WERI-Rb-1 (cell line): ENCODE results near the gene PRKD1.

ENCODE experiments used
- DNase-seq: peaks from one replicate; pipeline ENCODE4 v3.0.0-alpha.2; 2020
- H3K27ac ChIP-seq: fragments of 250-450 bp; sonication (Bioruptor Pico); 2 replicates; pipeline ENCODE4 v1.5.1; 2020; ENCODE audit warnings: mild to moderate bottlenecking, moderate library complexity
- H3K27me3 ChIP-seq: fragments of 250-450 bp; sonication (Bioruptor Pico); 2 replicates; pipeline ENCODE4 v1.5.1; 2021; ENCODE audit warnings: mild to moderate bottlenecking, low read depth, moderate library complexity; ENCODE audit not compliant: insufficient read depth, severe bottlenecking
- H3K36me3 ChIP-seq: fragments of 250-450 bp; sonication (Bioruptor Pico); 2 replicates; pipeline ENCODE4 v1.5.1; 2020; ENCODE audit warnings: mild to moderate bottlenecking, moderate library complexity
- H3K4me3 ChIP-seq: 2 replicates; pipeline ENCODE4 v1.5.1; 2011; ENCODE audit warnings: low read depth, mild to moderate bottlenecking, control low read depth, low read length
- H3K9me3 ChIP-seq: fragments of 250-450 bp; sonication (Bioruptor Pico); 2 replicates; pipeline ENCODE4 v1.5.1; 2021; ENCODE audit warnings: mild to moderate bottlenecking, moderate library complexity; ENCODE audit not compliant: severe bottlenecking
- CTCF ChIP-seq: IDR thresholded peaks from 2 replicates; pipeline ENCODE4 v1.5.1; 2011; ENCODE audit warnings: low read depth, mild to moderate bottlenecking, control low read depth, inconsistent platforms, low read length

PRKD1 gene

GRCh38 chr14:29749829-29750228 lies 177.8 kb downstream of the PRKD1 start:
- no peak for DNase-seq
- no peaks in the 10 kb centered on the region for H3K9me3 ChIP-seq
- no peak overlapping the region for H3K27ac ChIP-seq
- H3K27me3 ChIP-seq = no peaks in the 10 kb centered on the region
- H3K36me3 ChIP-seq = no peaks in the 10 kb centered on the region
- no peak overlapping the region for H3K4me3 ChIP-seq
- no peak for TF ChIP-seq CTCF

DNA sequence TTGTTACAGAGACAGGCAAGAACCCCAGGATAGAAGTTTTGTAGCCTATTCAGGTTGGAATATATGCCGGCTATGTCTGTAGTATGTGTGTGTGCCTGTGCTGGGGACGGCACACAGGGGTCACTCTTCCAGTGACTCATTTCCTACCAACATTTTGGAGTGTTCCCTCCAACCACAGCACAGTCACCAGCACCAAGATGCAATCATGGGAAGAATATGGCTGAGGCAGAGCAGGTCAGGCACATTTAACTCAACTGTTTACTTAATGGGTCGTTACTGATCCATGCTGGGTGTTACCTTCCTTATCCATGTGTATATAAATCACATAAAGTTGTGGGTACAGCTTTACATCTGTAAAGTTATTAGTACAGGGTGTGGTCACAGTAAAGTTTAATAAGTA lies 178.3 kb downstream of the PRKD1 start:
- Histone ChIP-seq H3K27me3 (no peaks in the 10 kb centered on the region), H3K27ac (no peak overlapping the region), H3K4me3 (no peak overlapping the region), H3K36me3 (no peaks in the 10 kb centered on the region), H3K9me3 (no peaks in the 10 kb centered on the region)
- TF ChIP-seq CTCF = no peak
- no peak for DNase-seq

- H3K4me3 ChIP-seq = no peak overlapping the region
These were observed 181.8 kb downstream of the PRKD1 start for GRCh38 chr14:29745863-29746262.

DNA sequence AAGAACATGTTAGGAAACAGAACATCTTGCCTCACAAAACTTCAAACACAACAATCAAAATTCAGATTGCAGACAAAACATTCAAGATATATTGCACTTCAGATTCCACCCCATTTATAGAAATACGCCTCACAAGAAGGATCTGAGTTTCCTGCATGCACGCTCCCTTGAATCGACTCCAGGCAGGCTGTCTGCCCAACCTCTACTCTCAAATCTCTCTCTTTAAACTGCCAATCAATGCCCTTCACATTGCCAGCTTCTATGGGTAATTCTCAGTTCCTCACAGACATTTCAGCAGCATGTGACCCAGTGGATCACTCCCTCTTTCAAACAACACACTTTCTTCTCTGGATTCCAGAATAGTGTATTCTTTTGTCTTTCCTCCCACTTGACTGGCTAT lies 184.1 kb downstream of the PRKD1 start:
- Histone ChIP-seq H3K27me3 (no peaks in the 10 kb centered on the region), H3K27ac (no peak overlapping the region), H3K36me3 (no peaks in the 10 kb centered on the region), H3K9me3 (no peaks in the 10 kb centered on the region), H3K4me3 (no peak overlapping the region)
- TF ChIP-seq CTCF = no peak
- DNase-seq = no peak

More at GRCh38 chr14:29745863-29746262, 181.8 kb downstream of the PRKD1 start:
- no peak for TF ChIP-seq CTCF
- H3K36me3 ChIP-seq = no peaks in the 10 kb centered on the region
- no peaks in the 10 kb centered on the region for H3K27me3 ChIP-seq
- DNase-seq = no peak
- H3K27ac ChIP-seq = no peak overlapping the region
- no peaks in the 10 kb centered on the region for H3K9me3 ChIP-seq

GRCh38 chr14:29741909-29742401 lies 185.7 kb downstream of the PRKD1 start:
- Histone ChIP-seq H3K4me3 (no peak overlapping the region), H3K27ac (no peak overlapping the region), H3K9me3 (no peaks in the 10 kb centered on the region), H3K27me3 (no peaks in the 10 kb centered on the region), H3K36me3 (no peaks in the 10 kb centered on the region)
- DNase-seq = no peak
- TF ChIP-seq CTCF = no peak

DNA sequence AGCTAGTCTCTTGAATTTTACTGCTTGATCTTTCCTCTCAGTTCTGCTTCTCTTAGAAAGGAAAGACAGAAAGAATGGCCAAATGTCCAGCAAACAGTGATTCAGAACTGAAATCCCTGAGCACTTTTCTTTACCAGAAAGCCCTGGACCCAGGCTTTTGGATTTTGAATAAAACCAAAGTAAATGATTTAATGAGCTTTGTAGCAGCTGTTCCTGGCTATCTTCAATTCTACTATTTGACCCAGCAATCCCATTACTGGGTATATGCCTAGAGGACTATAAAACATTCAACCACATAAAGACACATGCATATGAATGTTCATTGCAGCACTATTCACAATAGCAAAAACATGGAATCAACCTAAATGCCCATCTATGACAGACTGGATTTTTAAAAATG lies 187.2 kb downstream of the PRKD1 start:
- H3K27ac ChIP-seq = no peak overlapping the region
- TF ChIP-seq CTCF = no peak
- H3K36me3 ChIP-seq = no peaks in the 10 kb centered on the region
- H3K4me3 ChIP-seq = no peak overlapping the region
- DNase-seq = no peak
- no peaks in the 10 kb centered on the region for H3K27me3 ChIP-seq
- no peaks in the 10 kb centered on the region for H3K9me3 ChIP-seq
